HG03045 (cell line): ENCODE results near the gene C8A.

Experiments
- ATAC-seq: cut with Tn5 transposase; IDR thresholded peaks from one replicate; pipeline ENCODE4 v1.9.1; 2021; ENCODE audit warnings: mild to moderate bottlenecking, moderate library complexity; ENCODE audit not compliant: unreplicated experiment

Gene C8A

GRCh38 chr1:56922507-56922906, 67.9 kb downstream of the C8A start:
- ATAC-seq = no peak

GRCh38 chr1:56923201-56923600, 68.6 kb downstream of the C8A start:
- no peak for ATAC-seq

- no peak for ATAC-seq
Measured at GRCh38 chr1:56924116-56924515, 69.5 kb downstream of the C8A start.

DNA sequence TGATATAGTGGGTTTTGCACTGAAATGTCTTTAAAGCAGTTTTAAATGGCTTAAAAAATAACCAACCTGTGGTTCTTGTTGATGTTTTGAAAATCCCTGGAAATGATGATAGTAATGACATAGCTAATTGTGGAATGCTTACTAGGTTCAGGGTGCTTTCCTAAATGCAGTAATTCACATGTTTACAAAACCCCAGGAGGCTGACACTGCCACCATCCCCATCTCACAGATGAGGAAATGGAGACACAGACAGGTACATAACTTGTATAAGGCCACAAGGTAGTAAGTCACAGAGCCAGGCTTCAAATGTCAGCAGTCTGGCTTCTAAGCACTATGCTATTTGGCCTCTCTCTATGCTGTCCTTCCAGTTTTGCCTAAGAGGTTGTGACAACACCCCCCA, 70.6 kb downstream of the C8A start:
- no peak for ATAC-seq

DNA sequence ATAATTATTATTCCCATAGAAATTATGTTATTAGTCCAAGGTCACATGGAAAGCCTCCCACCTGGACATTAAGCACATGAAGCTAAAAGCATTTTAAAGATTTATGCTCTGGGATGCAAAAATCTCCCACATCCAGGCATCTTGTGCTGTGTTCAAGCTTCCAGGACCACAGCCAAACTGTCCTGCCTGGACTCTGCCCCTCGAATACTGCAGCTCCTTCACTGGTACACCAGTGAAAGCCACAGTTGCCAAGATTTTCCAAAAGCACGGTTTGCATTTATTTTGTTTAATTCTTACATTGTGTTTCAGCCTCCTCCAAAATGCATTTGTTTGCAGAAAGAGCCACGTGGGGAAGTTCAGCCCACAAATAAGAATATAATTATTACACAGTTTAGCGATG, 72.6 kb downstream of the C8A start:
- no peak for ATAC-seq

DNA sequence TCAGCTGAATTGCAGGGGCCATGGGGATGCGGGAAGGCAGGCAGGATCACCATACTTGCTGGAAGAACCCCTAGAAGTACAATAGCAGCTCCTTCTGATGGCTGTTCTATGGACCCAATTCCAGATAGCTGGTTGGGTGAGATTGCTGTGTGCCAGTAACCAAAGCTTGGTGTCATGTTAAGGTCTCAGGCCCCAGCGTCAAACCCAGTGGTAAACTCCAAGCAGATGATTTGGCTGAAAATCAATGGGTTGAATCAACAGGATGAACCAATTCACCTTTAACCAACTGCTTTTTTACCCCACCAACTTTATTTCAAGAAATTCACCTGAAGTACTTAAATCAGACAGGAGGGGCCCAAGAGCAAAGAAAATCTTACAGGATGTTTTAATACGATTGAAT, 73.4 kb downstream of the C8A start:
- no peak for ATAC-seq

DNA sequence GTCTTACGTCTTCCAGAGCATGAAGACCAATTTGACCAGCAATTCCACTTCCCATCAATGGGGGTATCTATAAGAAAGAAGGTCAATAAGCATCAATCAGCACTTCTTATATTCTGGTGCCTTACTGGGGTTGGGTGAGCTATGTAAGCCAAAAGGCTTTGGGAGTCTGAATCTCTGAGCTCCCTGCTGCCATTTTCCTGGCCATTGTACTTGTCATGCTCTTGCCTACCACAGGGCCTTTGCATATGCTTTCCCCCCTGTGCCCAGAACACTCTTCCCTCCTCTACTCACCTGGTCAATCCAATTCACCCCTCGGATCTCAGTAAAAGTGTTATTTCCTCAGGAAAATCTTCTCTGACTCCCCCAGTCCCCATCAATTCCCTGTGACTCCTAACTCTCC, 74.9 kb downstream of the C8A start:
- ATAC-seq = no peak

DNA sequence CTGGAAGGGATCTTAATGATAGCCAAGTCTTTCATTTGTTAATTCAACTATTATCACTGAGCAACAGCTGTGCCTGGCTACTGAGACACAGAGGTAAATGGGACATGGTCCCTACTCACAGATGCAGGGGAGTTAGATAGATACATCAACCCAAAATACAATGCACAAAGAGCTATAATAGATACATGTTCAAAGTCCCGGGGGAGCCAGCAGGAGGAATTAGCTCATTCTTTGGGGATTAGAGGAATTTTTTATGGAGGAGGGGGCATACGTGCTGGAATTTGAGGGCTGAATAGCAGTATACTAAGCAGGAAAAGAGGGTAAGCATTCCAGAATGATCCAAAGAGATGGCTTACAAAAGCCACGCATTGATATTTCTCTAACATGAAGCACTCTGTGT, 76.6 kb downstream of the C8A start:
- ATAC-seq = no peak

DNA sequence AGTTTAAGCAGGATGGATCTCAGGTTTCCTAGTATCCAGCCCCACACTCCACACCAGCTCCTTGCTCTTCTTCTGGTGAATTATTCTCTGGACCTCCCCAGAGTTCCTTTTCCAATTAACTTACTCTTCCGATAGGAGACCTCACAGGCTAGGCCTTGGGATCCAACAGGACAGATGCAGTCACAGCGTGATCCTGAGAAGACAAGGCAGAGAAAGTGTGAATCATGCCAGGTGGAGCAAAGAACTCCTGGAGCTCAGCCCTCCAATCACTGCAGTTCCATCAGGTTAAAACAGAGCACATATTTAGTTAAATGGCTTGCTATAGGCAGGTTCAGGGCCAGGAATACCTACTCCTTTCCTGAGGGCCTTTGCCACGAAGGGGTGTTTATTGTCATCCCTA, 77.1 kb downstream of the C8A start:
- ATAC-seq = no peak

DNA sequence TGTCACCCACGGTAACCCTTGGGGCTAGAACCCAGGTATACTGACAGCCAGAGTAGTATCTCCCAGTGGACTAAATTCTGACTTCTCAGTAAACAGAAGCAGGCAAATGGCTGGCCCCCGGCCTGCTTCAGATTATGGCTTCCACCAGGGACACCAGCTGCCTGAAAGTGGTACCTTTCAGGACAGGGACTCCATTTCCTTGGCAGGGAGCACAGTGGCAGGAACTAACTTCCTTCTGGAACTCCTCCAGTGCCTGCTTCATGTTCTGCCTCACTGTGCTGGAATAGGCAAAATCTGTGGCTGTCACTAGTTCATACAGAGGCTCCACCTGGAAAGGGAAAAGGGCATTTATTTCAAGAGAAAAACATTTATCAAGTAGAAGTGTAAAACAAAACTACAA, 78.6 kb downstream of the C8A start:
- no peak for ATAC-seq

DNA sequence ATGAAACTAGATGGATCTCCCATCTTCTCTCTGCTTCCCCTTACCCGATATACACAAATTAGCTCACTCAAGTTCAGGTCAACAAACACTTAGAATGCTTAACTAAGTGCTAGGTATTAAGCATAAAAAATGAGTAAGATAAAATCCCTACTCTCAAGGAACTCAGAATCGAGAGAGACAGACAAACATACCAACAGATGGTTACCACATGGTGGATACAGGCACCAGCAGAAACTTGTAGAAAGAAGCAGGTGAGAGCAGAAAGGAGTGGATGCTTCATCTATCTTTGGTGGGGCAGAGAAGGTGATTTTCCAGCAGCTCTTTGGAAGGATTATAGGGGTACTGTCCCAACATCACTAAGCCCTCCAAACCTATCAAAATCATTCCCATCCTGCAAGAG, 79.0 kb downstream of the C8A start:
- no peak for ATAC-seq

DNA sequence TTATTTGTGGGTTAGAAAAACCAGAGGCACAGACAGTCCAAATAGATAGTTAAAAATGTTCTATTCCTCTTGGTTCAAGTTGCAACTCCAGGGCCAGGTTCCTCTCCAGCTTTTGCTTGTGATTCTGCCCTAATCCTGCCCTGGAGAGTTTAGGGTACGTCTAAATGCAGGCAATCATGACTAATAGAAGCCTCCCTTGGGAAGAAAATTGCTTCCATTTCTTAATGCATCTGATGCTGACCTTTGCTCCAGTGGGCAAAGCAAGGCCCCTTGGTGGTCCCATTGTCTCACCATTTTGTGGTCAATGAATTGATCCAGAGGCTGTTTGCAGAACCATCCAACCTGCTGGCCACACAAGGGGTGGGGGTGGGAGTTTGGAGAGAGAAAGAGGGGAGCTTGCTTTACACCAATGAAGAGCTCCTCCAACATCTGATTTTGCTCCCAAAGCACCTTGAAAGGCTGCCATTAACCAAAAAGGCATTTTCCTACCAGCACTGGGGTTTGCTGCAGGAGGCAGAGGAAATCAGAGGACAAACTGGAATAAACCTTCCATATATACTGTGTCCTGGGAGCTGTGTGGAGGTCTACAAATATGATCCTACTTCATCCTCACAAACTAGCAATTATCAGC, 79.9 kb downstream of the C8A start:
- no peak for ATAC-seq

DNA sequence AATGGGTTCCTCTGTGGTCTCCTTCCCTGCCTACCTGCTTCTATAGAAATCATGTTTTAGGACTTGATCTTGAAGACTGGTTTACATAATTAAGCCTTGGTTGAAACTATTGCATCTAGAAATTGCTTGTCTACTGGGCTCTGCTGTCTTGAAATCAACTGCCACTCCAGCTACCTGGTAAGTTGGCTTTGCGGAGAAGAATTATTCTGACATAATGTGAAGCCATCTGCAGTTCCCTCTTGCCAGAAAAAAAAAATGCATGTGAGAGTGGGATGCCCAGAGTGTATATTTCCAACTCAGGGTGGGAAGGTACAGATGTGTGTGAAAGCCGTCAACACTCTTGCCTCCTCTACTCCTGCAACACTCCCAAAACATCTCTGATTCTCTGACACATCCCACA, 84.0 kb downstream of the C8A start:
- ATAC-seq = no peak

DNA sequence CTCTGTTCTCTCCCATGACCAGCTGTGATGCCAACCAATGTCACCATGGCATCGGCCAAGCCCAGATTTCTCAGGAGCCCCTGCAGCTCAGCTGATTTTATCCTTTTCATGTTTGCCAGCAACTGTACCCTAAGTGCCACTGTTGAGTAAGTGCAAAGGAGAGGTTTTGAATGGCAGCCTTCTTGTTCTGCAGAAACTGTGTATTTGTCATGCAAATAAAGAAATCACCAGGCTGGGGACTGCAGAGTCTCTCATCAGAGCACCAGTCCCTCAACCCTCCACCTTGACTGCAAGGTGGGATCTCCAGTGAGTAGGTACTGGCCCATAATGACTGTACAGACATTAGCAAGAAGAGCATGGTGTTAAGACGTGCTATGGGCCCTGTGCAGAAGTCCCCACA, 84.6 kb downstream of the C8A start:
- no peak for ATAC-seq

GRCh38 chr1:56940039-56940438, 85.4 kb downstream of the C8A start:
- ATAC-seq = no peak

DNA sequence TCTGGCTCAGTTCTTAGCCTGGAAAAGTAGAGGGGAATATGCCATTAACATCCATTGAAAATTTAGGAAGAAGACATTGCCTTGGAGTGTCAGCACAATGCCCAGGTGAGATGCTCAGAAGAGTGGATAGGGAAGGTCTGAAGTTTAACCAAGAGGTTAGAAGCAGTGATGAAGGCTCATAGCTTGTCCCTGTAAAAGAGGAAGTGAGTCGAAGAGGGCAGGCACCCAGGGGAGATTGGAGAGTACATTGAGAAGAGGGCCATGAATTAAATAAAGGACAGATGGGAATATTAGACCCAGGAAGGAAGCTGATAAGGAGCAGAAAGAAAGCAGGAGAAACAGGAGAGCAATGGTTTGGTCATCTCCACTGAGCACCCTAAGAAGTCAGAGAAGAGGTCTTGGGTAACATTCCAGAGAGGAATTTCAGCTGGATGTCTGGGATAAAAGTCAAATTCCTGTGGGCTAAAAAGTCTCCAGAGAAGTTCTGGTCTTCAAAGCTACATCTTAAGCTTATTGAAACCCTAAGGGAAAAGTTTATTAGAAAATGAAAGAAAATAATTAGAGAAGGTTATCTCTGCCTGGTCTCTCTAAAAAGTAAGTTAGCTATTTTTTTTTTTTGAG, 93.9 kb downstream of the C8A start:
- no peak for ATAC-seq

GRCh38 chr1:56952501-56952900, 97.9 kb downstream of the C8A start:
- no peak for ATAC-seq

DNA sequence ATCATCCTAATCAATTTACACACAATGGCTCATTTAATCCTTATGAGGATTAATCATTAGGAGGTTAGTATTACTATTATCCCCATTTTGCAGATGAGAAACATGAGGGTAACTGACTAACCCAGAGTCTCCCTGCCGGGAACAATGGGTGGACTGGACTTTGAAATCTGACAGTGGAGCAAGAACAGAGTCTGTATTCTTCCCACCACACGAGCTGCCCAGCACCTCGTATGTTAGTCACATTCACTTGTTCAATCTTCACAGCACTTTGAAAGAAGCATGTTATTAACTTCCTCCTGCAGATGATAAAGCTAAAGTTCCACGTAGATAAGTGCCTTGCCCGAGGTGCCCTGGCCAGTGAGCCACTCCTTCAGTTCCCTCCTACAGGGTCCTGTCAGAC, 98.8 kb downstream of the C8A start:
- no peak for ATAC-seq

DNA sequence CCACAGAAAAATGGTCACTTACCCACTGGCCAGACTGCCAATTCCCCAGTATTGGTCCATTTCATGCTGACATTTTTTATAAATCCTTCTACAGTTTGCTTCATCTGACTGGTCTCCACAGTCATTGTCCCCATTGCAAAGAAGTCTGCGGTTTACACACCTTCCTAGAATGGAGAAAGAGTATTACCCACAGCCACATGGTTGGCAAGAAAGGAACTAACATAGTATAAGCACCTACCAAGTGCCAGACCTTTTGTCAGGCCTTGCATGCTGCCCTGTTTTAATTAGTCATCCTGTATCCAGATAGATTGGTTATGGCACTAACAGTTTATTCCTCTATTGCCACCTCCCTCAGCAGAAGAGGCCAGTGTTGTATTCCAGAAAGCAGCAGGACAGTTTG, 100.1 kb downstream of the C8A start:
- ATAC-seq = no peak

GRCh38 chr1:56957931-56958330, 103.3 kb downstream of the C8A start:
- ATAC-seq = no peak

- no peak for ATAC-seq
Measured at GRCh38 chr1:56958526-56958925, 103.9 kb downstream of the C8A start.

- no peak for ATAC-seq
Measured at GRCh38 chr1:56961426-56961825, 106.8 kb downstream of the C8A start.

DNA sequence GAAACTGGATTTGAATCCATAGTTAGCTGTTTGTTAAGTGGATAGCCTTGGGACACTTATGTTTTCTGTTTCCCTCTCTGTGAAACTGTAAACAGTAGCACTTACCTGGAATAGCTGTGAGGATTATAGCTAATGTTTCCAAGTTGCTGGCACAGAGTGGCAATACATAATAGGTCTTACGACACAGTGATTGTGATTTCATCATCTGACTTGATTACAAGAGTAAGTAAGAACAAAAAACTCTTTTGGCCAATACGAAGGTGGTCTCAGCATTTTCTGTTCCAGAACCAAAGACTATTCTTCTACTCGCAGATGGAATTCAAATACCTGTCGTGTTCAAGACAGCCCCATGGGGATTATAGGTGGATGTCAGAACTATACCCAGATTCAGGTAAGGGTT, 109.1 kb downstream of the C8A start:
- no peak for ATAC-seq
